ENCODE results near the gene KCNK16. TPM values are rescaled to one million over a fixed set of nuclear protein-coding genes. Genes with fewer than 3 reads are reported as not detected.

KCNK16 gene
- polyA plus RNA-seq, 12 donors: not detected

- no peak for DNase-seq
Measured at GRCh38 chr6:39280247-39280731, 42.2 kb downstream of the KCNK16 start.

- DNase-seq: no peak
Measured at GRCh38 chr6:39279539-39279938, 43.0 kb downstream of the KCNK16 start.

GRCh38 chr6:39276379-39276995, 46.0 kb downstream of the KCNK16 start:
- DNase-seq: no peak

GRCh38 chr6:39274903-39275302, 47.6 kb downstream of the KCNK16 start:
- DNase-seq: no peak

GRCh38 chr6:39274471-39274870, 48.0 kb downstream of the KCNK16 start:
- DNase-seq: no peak

- no peak for DNase-seq
Measured at GRCh38 chr6:39273406-39273821, 49.1 kb downstream of the KCNK16 start.

GRCh38 chr6:39269961-39270360, 52.5 kb downstream of the KCNK16 start:
- DNase-seq: no peak

GRCh38 chr6:39268721-39269120, 53.8 kb downstream of the KCNK16 start:
- DNase-seq: no peak

GRCh38 chr6:39268171-39268570, 54.3 kb downstream of the KCNK16 start:
- no peak for DNase-seq

GRCh38 chr6:39266782-39267355, 55.6 kb downstream of the KCNK16 start:
- no peak for DNase-seq

- no peak for DNase-seq
Measured at GRCh38 chr6:39266375-39266774, 56.1 kb downstream of the KCNK16 start.

Other genes starting within 250 kb of the KCNK16 start
- 10 to 100 TPM in 10 of 12 donors, 1 to 10 TPM in 1, not detected in 1; 5.5 to 15.8 (median 12.1) TPM for gene SAYSD1, start 207.5 kb downstream of the KCNK16 start, polyA plus RNA-seq (ENCODE audit: insufficient read length in 12 of 12)
- 1 to 10 TPM in 10 of 12 donors, under 1 TPM in 1, not detected in 1; 0.75 to 7.3 (median 1.5) TPM for gene KCNK5, start 93.2 kb downstream of the KCNK16 start, polyA plus RNA-seq (ENCODE audit: insufficient read length in 12 of 12)
- 1 to 10 TPM in 4 of 12 donors, under 1 TPM in 3, not detected in 5; 0.10 to 3.1 (median 2.3) TPM for gene KCNK17, start 8.3 kb downstream of the KCNK16 start, polyA plus RNA-seq (ENCODE audit: insufficient read length in 12 of 12)